Epithelial cell of proximal tubule (primary cell): Measurements from ENCODE around the gene DIDO1. TPM values are rescaled to one million over a fixed set of nuclear protein-coding genes. Genes with fewer than 3 reads are reported as not detected.

Source experiments
- DNase-seq: peaks from one replicate; pipeline ENCODE4 v3.0.0-alpha.2; 2011; ENCODE audit warnings: low read depth
- H3K4me3 ChIP-seq: 2 replicates; pipeline ENCODE4 v1.5.1; 2011; ENCODE audit warnings: low read depth, mild to moderate bottlenecking, low read length
- total RNA-seq: library from RNA; depleted of rRNA; stranded (reverse); fragments of >200 nt; gene quantifications from 2 replicates; pipeline ENCODE4 v1.2.3, GENCODE V29; 2015
- TF ChIP-seq, protein P1 (sequence below): conservative IDR thresholded peaks from 2 replicates; pipeline ENCODE4 v1.5.1; 2012; ENCODE audit warnings: low read depth, mild to moderate bottlenecking, low read length

Gene DIDO1
- total RNA-seq, 1 donor from 2014 or later: 26.9 TPM

DNA sequence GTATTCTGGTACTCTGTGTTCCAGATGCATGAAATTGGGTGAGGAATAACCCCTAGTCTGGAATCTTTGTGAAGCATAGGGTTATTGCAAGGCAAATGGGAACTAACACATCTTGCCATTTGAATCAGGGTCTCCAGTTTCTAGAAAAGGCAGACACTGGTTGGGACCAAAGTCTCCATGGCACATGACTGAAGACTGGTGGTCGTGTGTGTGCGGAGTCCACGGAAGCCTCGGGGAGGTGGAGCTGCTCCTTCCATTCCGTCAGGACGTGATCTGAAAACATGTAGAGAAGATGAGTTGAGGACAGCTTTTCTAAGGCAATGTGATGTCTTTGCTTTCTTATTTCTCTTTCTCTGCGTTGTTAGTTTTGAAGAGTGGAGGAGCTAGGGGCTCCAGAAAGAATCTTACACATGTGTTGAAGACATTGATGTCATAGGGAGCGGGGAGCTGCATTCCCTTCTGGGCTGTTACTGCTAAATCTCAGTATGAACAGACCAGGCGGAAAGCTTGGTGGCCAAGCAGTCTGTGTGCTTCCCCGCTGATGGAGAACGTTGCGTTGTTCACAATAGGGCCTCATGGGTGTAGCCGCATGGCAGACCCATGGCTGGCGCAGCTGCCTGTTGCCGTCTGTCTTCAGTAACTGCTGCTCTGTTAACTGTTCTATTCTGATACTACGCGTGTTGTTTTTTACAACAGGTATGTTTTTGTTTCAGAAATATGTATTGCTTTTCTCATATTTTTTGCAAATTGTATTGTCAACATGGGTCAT is 21.4 kb upstream of the DIDO1 start:
- TF ChIP-seq, protein P1, sequence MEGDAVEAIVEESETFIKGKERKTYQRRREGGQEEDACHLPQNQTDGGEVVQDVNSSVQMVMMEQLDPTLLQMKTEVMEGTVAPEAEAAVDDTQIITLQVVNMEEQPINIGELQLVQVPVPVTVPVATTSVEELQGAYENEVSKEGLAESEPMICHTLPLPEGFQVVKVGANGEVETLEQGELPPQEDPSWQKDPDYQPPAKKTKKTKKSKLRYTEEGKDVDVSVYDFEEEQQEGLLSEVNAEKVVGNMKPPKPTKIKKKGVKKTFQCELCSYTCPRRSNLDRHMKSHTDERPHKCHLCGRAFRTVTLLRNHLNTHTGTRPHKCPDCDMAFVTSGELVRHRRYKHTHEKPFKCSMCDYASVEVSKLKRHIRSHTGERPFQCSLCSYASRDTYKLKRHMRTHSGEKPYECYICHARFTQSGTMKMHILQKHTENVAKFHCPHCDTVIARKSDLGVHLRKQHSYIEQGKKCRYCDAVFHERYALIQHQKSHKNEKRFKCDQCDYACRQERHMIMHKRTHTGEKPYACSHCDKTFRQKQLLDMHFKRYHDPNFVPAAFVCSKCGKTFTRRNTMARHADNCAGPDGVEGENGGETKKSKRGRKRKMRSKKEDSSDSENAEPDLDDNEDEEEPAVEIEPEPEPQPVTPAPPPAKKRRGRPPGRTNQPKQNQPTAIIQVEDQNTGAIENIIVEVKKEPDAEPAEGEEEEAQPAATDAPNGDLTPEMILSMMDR: no peak
- DNase-seq: no peak
- no peak overlapping the region for H3K4me3 ChIP-seq

GRCh38 chr20:62946918-62947317 is 20.6 kb upstream of the DIDO1 start:
- DNase-seq: no peak
- TF ChIP-seq, protein P1: no peak
- H3K4me3 ChIP-seq: no peak overlapping the region

GRCh38 chr20:62945771-62946339 is 19.6 kb upstream of the DIDO1 start:
- TF ChIP-seq, protein P1: no peak
- H3K4me3 ChIP-seq: no peak overlapping the region
- no peak for DNase-seq

GRCh38 chr20:62944746-62945145 is 18.4 kb upstream of the DIDO1 start:
- H3K4me3 ChIP-seq: no peak overlapping the region
- DNase-seq: no peak
- TF ChIP-seq, protein P1: no peak

- no peak overlapping the region for H3K4me3 ChIP-seq
- TF ChIP-seq, protein P1: no peak
- no peak for DNase-seq
Observed at GRCh38 chr20:62944184-62944583, 17.9 kb upstream of the DIDO1 start.

- no peak overlapping the region for H3K4me3 ChIP-seq
- TF ChIP-seq, protein P1: no peak
- DNase-seq: no peak
Observed at GRCh38 chr20:62943396-62943795, 17.1 kb upstream of the DIDO1 start.

GRCh38 chr20:62942456-62942855 is 16.2 kb upstream of the DIDO1 start:
- TF ChIP-seq, protein P1: no peak
- DNase-seq: no peak
- H3K4me3 ChIP-seq: no peak overlapping the region
